Measurements from ENCODE around the gene BSPRY. TPM values are rescaled to one million over a fixed set of nuclear protein-coding genes. Genes with fewer than 3 reads are reported as not detected.

Gene BSPRY
- total RNA-seq, 1 donor from 2014 or later = not detected

DNA sequence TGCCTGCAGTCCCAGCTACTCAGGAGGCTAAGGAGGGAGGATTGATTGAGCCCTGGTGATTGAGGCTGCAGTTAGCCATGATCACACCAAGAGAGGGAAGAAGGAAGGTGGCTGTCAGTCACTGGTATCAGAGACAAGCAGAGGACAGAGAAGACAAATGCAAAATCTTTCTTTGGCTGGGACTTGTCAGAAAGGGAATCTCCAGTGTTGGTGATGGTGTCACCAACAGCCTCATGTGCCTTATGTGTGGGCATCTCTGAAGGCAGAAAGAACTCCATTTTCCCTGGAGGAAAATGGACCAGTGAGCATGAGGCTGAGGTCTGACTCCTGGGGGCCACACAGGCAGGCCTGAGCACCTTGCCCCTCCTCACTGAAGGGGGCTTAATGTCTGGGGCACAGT, 34.1 kb upstream of the BSPRY start:
- DNase-seq (ENCODE audit: low spot score) = no peak
- H3K27ac Mint-ChIP-seq (ENCODE audit: unreplicated experiment) = no peak overlapping the region
- H3K9me3 Mint-ChIP-seq (ENCODE audit: low read depth) = no peaks in the 10 kb centered on the region
- H3K36me3 Mint-ChIP-seq (ENCODE audit: low read depth) = peaks cover 4% of the 10 kb centered on the region
- peaks cover 5% of the 10 kb centered on the region for H3K4me1 Mint-ChIP-seq (ENCODE audit: low read depth)
- no peak overlapping the region for H3K4me3 Mint-ChIP-seq (ENCODE audit: unreplicated experiment)
- no peaks in the 10 kb centered on the region for H3K27me3 Mint-ChIP-seq (ENCODE audit: low read depth)
- TF ChIP-seq, protein P1, sequence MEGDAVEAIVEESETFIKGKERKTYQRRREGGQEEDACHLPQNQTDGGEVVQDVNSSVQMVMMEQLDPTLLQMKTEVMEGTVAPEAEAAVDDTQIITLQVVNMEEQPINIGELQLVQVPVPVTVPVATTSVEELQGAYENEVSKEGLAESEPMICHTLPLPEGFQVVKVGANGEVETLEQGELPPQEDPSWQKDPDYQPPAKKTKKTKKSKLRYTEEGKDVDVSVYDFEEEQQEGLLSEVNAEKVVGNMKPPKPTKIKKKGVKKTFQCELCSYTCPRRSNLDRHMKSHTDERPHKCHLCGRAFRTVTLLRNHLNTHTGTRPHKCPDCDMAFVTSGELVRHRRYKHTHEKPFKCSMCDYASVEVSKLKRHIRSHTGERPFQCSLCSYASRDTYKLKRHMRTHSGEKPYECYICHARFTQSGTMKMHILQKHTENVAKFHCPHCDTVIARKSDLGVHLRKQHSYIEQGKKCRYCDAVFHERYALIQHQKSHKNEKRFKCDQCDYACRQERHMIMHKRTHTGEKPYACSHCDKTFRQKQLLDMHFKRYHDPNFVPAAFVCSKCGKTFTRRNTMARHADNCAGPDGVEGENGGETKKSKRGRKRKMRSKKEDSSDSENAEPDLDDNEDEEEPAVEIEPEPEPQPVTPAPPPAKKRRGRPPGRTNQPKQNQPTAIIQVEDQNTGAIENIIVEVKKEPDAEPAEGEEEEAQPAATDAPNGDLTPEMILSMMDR (IDR thresholded peaks at IDR 0.05) = no peak

DNA sequence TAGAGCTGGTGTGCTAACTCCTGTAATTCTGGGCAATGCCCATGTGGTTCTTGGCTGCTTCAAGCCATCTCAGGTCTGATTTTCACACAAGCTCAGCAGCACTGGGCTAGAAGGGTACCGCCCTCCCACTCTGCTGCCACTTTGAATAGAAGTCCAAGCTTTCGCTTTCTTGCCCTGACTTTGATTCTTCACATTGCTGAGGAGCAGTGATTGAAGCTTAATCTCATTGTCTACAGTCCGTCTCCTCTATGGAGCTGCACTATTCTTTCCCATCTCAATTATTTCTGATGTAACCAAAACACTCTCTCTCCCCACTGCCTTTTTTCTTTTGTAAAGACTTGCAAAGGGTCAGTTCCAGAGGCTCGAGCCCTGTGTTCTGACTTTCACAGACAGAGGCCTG, 33.3 kb upstream of the BSPRY start:
- Mint-ChIP-seq H3K27ac (ENCODE audit: unreplicated experiment) (no peak overlapping the region), H3K36me3 (ENCODE audit: low read depth) (peaks cover 4% of the 10 kb centered on the region), H3K27me3 (ENCODE audit: low read depth) (no peaks in the 10 kb centered on the region), H3K4me3 (ENCODE audit: unreplicated experiment) (no peak overlapping the region), H3K9me3 (ENCODE audit: low read depth) (no peaks in the 10 kb centered on the region), H3K4me1 (ENCODE audit: low read depth) (peaks cover 5% of the 10 kb centered on the region)
- no peak for DNase-seq (ENCODE audit: low spot score)
- TF ChIP-seq, protein P1 (IDR thresholded peaks at IDR 0.05) = no peak

DNA sequence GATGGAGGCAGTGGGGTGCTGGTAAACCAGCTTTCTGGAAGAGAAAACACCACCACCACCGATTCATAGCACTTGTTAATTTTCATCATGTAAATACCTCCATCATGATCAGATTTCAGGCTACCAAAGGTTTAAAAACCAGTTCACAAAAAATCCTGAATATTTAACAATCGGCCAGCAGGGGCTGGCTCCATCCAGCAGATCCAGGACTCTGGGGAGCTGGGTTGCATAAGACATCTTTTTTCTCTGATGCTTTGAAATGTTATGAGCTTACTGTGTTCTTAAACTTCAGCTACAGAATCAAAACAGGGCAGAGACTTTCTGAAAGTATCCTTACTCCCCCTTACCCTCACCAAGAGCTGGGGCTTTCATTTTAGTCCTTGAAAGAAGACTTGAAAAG, 31.6 kb upstream of the BSPRY start:
- H3K4me1 Mint-ChIP-seq (ENCODE audit: low read depth) = peaks cover 5% of the 10 kb centered on the region
- TF ChIP-seq, protein P1 (IDR thresholded peaks at IDR 0.05) = peak; percentile 48
- peaks cover 4% of the 10 kb centered on the region for H3K36me3 Mint-ChIP-seq (ENCODE audit: low read depth)
- H3K4me3 Mint-ChIP-seq (ENCODE audit: unreplicated experiment) = no peak overlapping the region
- no peaks in the 10 kb centered on the region for H3K9me3 Mint-ChIP-seq (ENCODE audit: low read depth)
- no peak for DNase-seq (ENCODE audit: low spot score)
- H3K27me3 Mint-ChIP-seq (ENCODE audit: low read depth) = peaks cover 2% of the 10 kb centered on the region
- H3K27ac Mint-ChIP-seq (ENCODE audit: unreplicated experiment) = no peak overlapping the region

DNA sequence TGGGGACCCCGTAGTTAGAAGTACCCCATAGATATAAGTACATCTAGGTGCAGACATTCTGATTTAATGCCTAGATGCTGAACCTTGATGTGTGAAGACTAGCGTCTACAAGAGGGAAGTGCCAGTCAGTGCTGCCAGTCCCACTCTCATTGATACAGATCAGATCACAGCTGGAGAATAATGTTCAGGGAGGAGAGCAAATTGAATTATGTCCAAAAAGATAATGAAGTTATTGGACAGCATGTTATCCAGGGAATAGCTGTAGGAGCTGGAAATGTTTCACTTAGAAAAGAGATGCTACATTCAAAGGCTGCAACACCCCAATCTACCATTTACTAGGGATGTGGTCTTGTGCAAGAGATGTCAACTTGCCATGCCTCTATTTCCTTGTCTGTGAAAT, 30.3 kb upstream of the BSPRY start:
- no peak overlapping the region for H3K27ac Mint-ChIP-seq (ENCODE audit: unreplicated experiment)
- TF ChIP-seq, protein P1 (IDR thresholded peaks at IDR 0.05) = no peak
- no peaks in the 10 kb centered on the region for H3K9me3 Mint-ChIP-seq (ENCODE audit: low read depth)
- peaks cover 5% of the 10 kb centered on the region for H3K4me1 Mint-ChIP-seq (ENCODE audit: low read depth)
- H3K27me3 Mint-ChIP-seq (ENCODE audit: low read depth) = peaks cover 2% of the 10 kb centered on the region
- no peak overlapping the region for H3K4me3 Mint-ChIP-seq (ENCODE audit: unreplicated experiment)
- DNase-seq (ENCODE audit: low spot score) = no peak
- H3K36me3 Mint-ChIP-seq (ENCODE audit: low read depth) = peaks cover 6% of the 10 kb centered on the region

DNA sequence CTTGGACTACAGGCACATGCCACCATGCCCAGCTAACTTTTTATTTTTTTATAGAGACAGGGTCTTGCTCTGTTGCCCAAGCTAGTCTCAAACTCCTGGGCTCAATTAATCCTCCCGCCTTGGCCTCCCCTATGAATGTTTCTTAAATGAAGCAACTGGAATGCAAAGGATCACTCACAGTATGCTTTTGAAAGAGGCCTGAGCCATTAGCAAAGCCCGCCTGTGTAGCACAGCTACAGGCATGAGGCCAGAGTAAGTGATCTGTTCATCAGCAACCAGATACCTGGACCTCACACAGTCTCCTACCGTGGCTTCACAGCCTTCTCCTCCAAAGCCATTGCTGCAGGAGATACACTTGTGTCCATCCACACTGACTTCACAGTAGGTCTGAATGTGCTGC, 29.3 kb upstream of the BSPRY start:
- Mint-ChIP-seq H3K9me3 (ENCODE audit: low read depth) (no peaks in the 10 kb centered on the region), H3K36me3 (ENCODE audit: low read depth) (peaks cover 6% of the 10 kb centered on the region), H3K4me3 (ENCODE audit: unreplicated experiment) (no peak overlapping the region), H3K27me3 (ENCODE audit: low read depth) (peaks cover 2% of the 10 kb centered on the region), H3K4me1 (ENCODE audit: low read depth) (peaks cover 5% of the 10 kb centered on the region), H3K27ac (ENCODE audit: unreplicated experiment) (no peak overlapping the region)
- TF ChIP-seq, protein P1 (IDR thresholded peaks at IDR 0.05) = no peak
- no peak for DNase-seq (ENCODE audit: low spot score)
